Pancreas (tissue), 10 donors: ENCODE data around the gene C16orf96. TPM values are rescaled to one million over a fixed set of nuclear protein-coding genes. Genes with fewer than 3 reads are reported as not detected.

Source experiments
- ATAC-seq, 4 donors: fragments of 200-7000 bp; cut with Tn5 transposase; one replicate each; pipeline versions ENCODE4 v1.8.0 to v1.9.1; 2020; ENCODE audit warnings: mild to moderate bottlenecking in 4 of 4, moderate library complexity in 4 of 4
- DNase-seq, 6 donors: peaks; one replicate each; pipeline ENCODE4 v3.0.0-alpha.2; 2020
- FAIRE-seq: peaks from 2 replicates; lab custom pipeline; 2012; peaks lifted over from hg19 to GRCh38; lab: Jason Lieb, UNC
- H3K27ac ChIP-seq, 4 donors: fragments of 200-600 bp; sonication (generic); 1 replicate in 3 of 4; 2 replicates in 1 of 4; pipeline versions ENCODE4 v1.5.0 to v1.8.0; 2020
- H3K27me3 ChIP-seq, 4 donors: fragments of 200-600 bp; one replicate each; pipeline ENCODE4 v1.8.0; 2021
- H3K36me3 ChIP-seq, 3 donors: fragments of 200-600 bp; sonication (generic) in 1 of 3; one replicate each; pipeline versions ENCODE4 v1.5.0 to v1.8.0; 2020 to 2021
- H3K4me1 ChIP-seq, 3 donors: fragments of 200-600 bp; one replicate each; pipeline ENCODE4 v1.8.0; 2021
- H3K4me3 ChIP-seq, 4 donors: fragments of 200-600 bp; sonication (generic) in 2 of 4; one replicate each; pipeline versions ENCODE4 v1.5.0 to v1.8.0; 2020 to 2021
- H3K9me3 ChIP-seq, 4 donors: fragments of 200-600 bp; one replicate each; pipeline ENCODE4 v1.8.0; 2021
- WGBS, 2 donors: extraction: QIAGEN DNeasy Blood & Tissue Kit; methylation state at CpG; one replicate each; pipeline ENCODE4 v1.1.7; 2013; 5-methylcytosine and 5-hydroxymethylcytosine counted together
- intact Hi-C, 3 donors: fragments of 100-400 bp; cut with DNase I; formaldehyde crosslinking; loops; one replicate each; pipeline versions ENCODE4 v1.11.1 to v1.14.2; 2022
- polyA plus RNA-seq, 2 donors: library from polyadenylated mRNA; stranded (reverse); fragments of 200-250 nt; gene quantifications; one replicate each; pipeline ENCODE4 v1.2.3, GENCODE V29; 2013
- total RNA-seq, 6 donors: library from RNA; stranded (reverse); fragmentation: NEBNext Ultra II Directional in 4 of 6; extraction: Animal tissue kit (Norgen Biotek cat#: 25700) in 4 of 6; gene quantifications; one replicate each; pipeline versions ENCODE4 v1.2.1 to v1.2.4, GENCODE V29; 2021 to 2023
- TF ChIP-seq, protein P1 (sequence below), 4 donors: fragments of 200-600 bp; sonication (generic) in 3 of 4; IDR thresholded peaks; one replicate each; pipeline versions ENCODE4 v1.5.0 to v1.8.0; 2021; ENCODE audit warnings: antibody characterized with exemption in 4 of 4
- donor health status: healthy with polysubstance abuse.
- donor health status: DM: no; HTN: no; CAD: no; lungs with moderate emphysema.
- donor health status: DM: no; HTN: no; CAD: no.
- donor health status: control.
- donor health status: control.
- donor health status: Bipolar disorder and iron deficiency.
- donor health status: DM: yes; HTN: yes; CAD: no.
- donor health status: DM: no; HTN: no; CAD: no.
- donor health status: DM: no; HTN: no; CAD: no.
- donor health status: DM: yes; HTN: yes; CAD: no.

C16orf96 gene
- total and polyA plus RNA-seq, 8 donors = 0.28 to 0.47 (median 0.31) TPM

DNA sequence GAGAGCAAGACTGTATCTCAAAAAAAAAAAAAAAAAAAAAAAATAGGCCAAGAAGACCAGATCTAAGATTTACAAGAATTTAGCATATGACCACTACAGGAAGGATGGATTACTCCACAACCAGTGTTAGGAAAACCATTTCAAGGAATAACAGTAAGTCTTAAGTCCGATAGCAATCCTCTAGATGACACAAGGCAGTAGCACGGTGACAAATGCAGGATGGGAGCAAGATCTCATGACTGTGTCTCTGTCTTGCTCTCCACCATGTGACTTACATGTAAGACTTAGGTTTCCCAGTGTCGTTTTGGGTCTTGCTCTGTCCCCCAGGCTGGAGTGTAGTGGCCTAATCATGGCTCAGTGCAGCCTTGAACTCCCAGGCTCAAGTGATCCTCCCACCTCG is 27.8 kb downstream of the C16orf96 start:
- ATAC-seq = no peak
- H3K4me3 ChIP-seq = no peak overlapping the region
- no peaks in the 10 kb centered on the region for H3K9me3 ChIP-seq
- H3K4me1 ChIP-seq = no peaks in the 10 kb centered on the region
- TF ChIP-seq, protein P1, sequence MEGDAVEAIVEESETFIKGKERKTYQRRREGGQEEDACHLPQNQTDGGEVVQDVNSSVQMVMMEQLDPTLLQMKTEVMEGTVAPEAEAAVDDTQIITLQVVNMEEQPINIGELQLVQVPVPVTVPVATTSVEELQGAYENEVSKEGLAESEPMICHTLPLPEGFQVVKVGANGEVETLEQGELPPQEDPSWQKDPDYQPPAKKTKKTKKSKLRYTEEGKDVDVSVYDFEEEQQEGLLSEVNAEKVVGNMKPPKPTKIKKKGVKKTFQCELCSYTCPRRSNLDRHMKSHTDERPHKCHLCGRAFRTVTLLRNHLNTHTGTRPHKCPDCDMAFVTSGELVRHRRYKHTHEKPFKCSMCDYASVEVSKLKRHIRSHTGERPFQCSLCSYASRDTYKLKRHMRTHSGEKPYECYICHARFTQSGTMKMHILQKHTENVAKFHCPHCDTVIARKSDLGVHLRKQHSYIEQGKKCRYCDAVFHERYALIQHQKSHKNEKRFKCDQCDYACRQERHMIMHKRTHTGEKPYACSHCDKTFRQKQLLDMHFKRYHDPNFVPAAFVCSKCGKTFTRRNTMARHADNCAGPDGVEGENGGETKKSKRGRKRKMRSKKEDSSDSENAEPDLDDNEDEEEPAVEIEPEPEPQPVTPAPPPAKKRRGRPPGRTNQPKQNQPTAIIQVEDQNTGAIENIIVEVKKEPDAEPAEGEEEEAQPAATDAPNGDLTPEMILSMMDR (IDR thresholded peaks at IDR 0.05) = no peak
- H3K27me3 ChIP-seq = no peaks in the 10 kb centered on the region
- no peak for FAIRE-seq
- intact Hi-C loops = loop anchor here in 1 of 3 donors (10.0 kb wide), 1 partner anchor 69 kb away; no protein-coding TSS in a partner anchor
- H3K36me3 ChIP-seq = no peaks in the 10 kb centered on the region
- WGBS, 2 donors = 85 to 95% methylated on average over 4 of the region's 4 CpGs
- H3K27ac ChIP-seq = no peak overlapping the region
- DNase-seq = no peak

GRCh38 chr16:4586291-4586690 is 30.2 kb downstream of the C16orf96 start:
- H3K36me3 ChIP-seq = no peaks in the 10 kb centered on the region
- H3K4me3 ChIP-seq = no peak overlapping the region
- no peaks in the 10 kb centered on the region for H3K9me3 ChIP-seq
- no peaks in the 10 kb centered on the region for H3K4me1 ChIP-seq
- TF ChIP-seq, protein P1 (IDR thresholded peaks at IDR 0.05) = no peak
- intact Hi-C loops = loop anchor here in 1 of 3 donors (10.0 kb wide), 1 partner anchor 71 kb away; no protein-coding TSS in a partner anchor
- 61 to 69% methylated on average over 7 of the region's 7 CpGs for WGBS, 2 donors
- no peak for ATAC-seq
- FAIRE-seq = no peak
- no peak overlapping the region for H3K27ac ChIP-seq
- DNase-seq = no peak
- no peaks in the 10 kb centered on the region for H3K27me3 ChIP-seq

GRCh38 chr16:4588386-4588785 is 32.2 kb downstream of the C16orf96 start:
- no peaks in the 10 kb centered on the region for H3K27me3 ChIP-seq
- no peak overlapping the region for H3K27ac ChIP-seq
- WGBS, 2 donors = 65 to 72% methylated on average over 2 of the region's 2 CpGs
- H3K4me3 ChIP-seq = no peak overlapping the region
- no peak for ATAC-seq
- TF ChIP-seq, protein P1 (IDR thresholded peaks at IDR 0.05) = no peak
- DNase-seq = no peak
- no peaks in the 10 kb centered on the region for H3K4me1 ChIP-seq
- intact Hi-C loops = loop anchor here in 1 of 3 donors (10.0 kb wide), 1 partner anchor 74 kb away; no protein-coding TSS in a partner anchor
- no peak for FAIRE-seq
- no peaks in the 10 kb centered on the region for H3K9me3 ChIP-seq
- no peaks in the 10 kb centered on the region for H3K36me3 ChIP-seq

- no peaks in the 10 kb centered on the region for H3K9me3 ChIP-seq
- ATAC-seq = no peak
- FAIRE-seq = no peak
- H3K4me3 ChIP-seq = no peak overlapping the region
- H3K36me3 ChIP-seq = no peaks in the 10 kb centered on the region
- DNase-seq = no peak
- 91 to 95% methylated on average over 6 of the region's 6 CpGs for WGBS, 2 donors
- no peak overlapping the region for H3K27ac ChIP-seq
- intact Hi-C loops = loop anchor here in 1 of 3 donors (10.0 kb wide), 1 partner anchor 74 kb away; no protein-coding TSS in a partner anchor
- no peaks in the 10 kb centered on the region for H3K4me1 ChIP-seq
- no peaks in the 10 kb centered on the region for H3K27me3 ChIP-seq
- TF ChIP-seq, protein P1 (IDR thresholded peaks at IDR 0.05) = no peak
These were observed 32.8 kb downstream of the C16orf96 start for GRCh38 chr16:4588961-4589360.

DNA sequence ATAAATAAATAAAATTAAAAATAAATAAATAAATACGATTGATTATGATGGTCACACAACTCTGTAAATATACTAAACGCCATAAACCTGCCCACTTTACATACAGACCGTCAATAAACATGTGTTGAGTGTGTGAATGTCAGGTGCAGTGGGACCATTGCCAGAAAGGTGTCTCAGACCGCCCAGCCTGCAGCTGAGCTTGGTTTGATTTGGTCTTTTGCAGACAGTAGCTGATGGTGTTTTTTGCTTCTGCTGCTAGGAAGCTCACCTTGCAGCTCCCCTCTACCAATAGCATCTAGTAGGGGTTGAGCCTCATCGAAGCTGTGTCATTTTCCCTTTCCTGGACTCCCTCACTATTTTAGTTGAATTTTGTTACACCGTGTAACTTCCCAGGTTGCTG is 35.1 kb downstream of the C16orf96 start:
- 47 to 55% methylated on average over 6 of the region's 6 CpGs for WGBS, 2 donors
- Histone ChIP-seq H3K9me3 (no peaks in the 10 kb centered on the region), H3K4me3 (no peak overlapping the region), H3K27ac (no peak overlapping the region), H3K4me1 (no peaks in the 10 kb centered on the region), H3K27me3 (no peaks in the 10 kb centered on the region), H3K36me3 (no peaks in the 10 kb centered on the region)
- TF ChIP-seq, protein P1 (IDR thresholded peaks at IDR 0.05) = no peak
- intact Hi-C loops = no loop called here
- no peak for FAIRE-seq
- no peak for ATAC-seq
- DNase-seq = no peak
